H1 (cell line): Measurements from ENCODE around the gene COQ8B.

Source experiments
- CEBPB ChIP-seq: IDR thresholded peaks from 2 replicates; pipeline ENCODE4 v1.6.1; 2012; ENCODE audit warnings: low read depth, low read length
- CREB1 ChIP-seq: IDR thresholded peaks from 2 replicates; pipeline ENCODE4 v1.6.1; 2012; ENCODE audit warnings: inconsistent platforms
- EGR1 ChIP-seq: IDR thresholded peaks from 2 replicates; pipeline ENCODE4 v1.6.1; 2011; ENCODE audit warnings: low read depth, low read length, borderline replicate concordance
- POLR2A ChIP-seq, 2 experiments: IDR thresholded peaks; 1 replicate in 1 of 2; 2 replicates in 1 of 2; pipeline ENCODE4 v1.6.1; 2011; ENCODE audit warnings: low read depth in 2 of 2, low read length in 2 of 2, mild to moderate bottlenecking in 2 of 2; ENCODE audit errors: control extremely low read depth in 1 of 2
- POLR2AphosphoS5 ChIP-seq: IDR thresholded peaks from 2 replicates; pipeline ENCODE4 v1.6.1; 2011; ENCODE audit warnings: low read depth, low read length
- RAD21 ChIP-seq, 2 experiments: IDR thresholded peaks in 1 of 2; conservative IDR thresholded peaks in 1 of 2; 2 replicates each; pipeline ENCODE4 v1.6.1; 2011; ENCODE audit warnings: low read depth in 2 of 2, low read length in 2 of 2, improper control_type of control experiment in 1 of 2, inconsistent platforms in 1 of 2, mild to moderate bottlenecking in 1 of 2, moderate library complexity in 1 of 2
- RFX5 ChIP-seq: IDR thresholded peaks from 2 replicates; pipeline ENCODE4 v1.6.1; 2011; ENCODE audit warnings: low read depth, low read length, improper control_type of control experiment, borderline replicate concordance
- RXRA ChIP-seq: IDR thresholded peaks from 2 replicates; pipeline ENCODE4 v1.6.1; 2011; ENCODE audit warnings: low read depth, mild to moderate bottlenecking, low read length, moderate library complexity; ENCODE audit not compliant: insufficient read depth
- SP1 ChIP-seq: IDR thresholded peaks from 2 replicates; pipeline ENCODE4 v1.6.1; 2011; ENCODE audit warnings: low read depth, low read length
- SRF ChIP-seq: IDR thresholded peaks from 2 replicates; pipeline ENCODE4 v1.6.1; 2011; ENCODE audit warnings: mild to moderate bottlenecking, low read depth, low read length, moderate library complexity
- SUZ12 ChIP-seq: fragments of 200-600 bp; sonication (generic); IDR thresholded peaks from 2 replicates; pipeline ENCODE4 v1.6.1; 2012; ENCODE audit warnings: mild to moderate bottlenecking, inconsistent platforms, low read length, moderate library complexity, mixed read lengths
- TAF1 ChIP-seq: IDR thresholded peaks from 2 replicates; pipeline ENCODE4 v1.6.1; 2011; ENCODE audit warnings: mild to moderate bottlenecking, low read depth, low read length
- TF ChIP-seq, protein P1 (sequence below), 3 experiments: IDR thresholded peaks; 1 replicate in 2 of 3; 2 replicates in 1 of 3; pipeline versions ENCODE4 v1.5.1 to v1.6.1; 2011; ENCODE audit warnings: low read length in 3 of 3, mild to moderate bottlenecking in 3 of 3, inconsistent platforms in 2 of 3, low read depth in 1 of 3, moderate library complexity in 1 of 3; ENCODE audit not compliant: insufficient read depth in 1 of 3; ENCODE audit errors: control extremely low read depth in 1 of 3

GRCh38 chr19:40755248-40755624, 38.5 kb upstream of the COQ8B start:
- TF ChIP-seq, protein P1, sequence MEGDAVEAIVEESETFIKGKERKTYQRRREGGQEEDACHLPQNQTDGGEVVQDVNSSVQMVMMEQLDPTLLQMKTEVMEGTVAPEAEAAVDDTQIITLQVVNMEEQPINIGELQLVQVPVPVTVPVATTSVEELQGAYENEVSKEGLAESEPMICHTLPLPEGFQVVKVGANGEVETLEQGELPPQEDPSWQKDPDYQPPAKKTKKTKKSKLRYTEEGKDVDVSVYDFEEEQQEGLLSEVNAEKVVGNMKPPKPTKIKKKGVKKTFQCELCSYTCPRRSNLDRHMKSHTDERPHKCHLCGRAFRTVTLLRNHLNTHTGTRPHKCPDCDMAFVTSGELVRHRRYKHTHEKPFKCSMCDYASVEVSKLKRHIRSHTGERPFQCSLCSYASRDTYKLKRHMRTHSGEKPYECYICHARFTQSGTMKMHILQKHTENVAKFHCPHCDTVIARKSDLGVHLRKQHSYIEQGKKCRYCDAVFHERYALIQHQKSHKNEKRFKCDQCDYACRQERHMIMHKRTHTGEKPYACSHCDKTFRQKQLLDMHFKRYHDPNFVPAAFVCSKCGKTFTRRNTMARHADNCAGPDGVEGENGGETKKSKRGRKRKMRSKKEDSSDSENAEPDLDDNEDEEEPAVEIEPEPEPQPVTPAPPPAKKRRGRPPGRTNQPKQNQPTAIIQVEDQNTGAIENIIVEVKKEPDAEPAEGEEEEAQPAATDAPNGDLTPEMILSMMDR (IDR thresholded peaks at IDR 0.05; ENCODE audit: control extremely low read depth in 1 of 3, insufficient read depth in 1 of 3, low read depth in 1 of 3, low read length in 3 of 3) = no peak
- no peak for TF ChIP-seq CREB1
- no peak for TF ChIP-seq SUZ12
- TF ChIP-seq POLR2A (IDR thresholded peaks at IDR 0.05; ENCODE audit: control extremely low read depth in 1 of 2, low read depth in 2 of 2, low read length in 2 of 2) = no peak
- TF ChIP-seq CEBPB = no peak
- no peak for TF ChIP-seq SRF
- no peak for TF ChIP-seq EGR1
- no peak for TF ChIP-seq POLR2AphosphoS5
- TF ChIP-seq RXRA = no peak
- TF ChIP-seq RFX5 = no peak
- no peak for TF ChIP-seq TAF1
- no peak for TF ChIP-seq SP1
- TF ChIP-seq RAD21 (IDR thresholded peaks at IDR 0.05 in 1 of 2, conservative IDR thresholded peaks at IDR 0.05 in 1 of 2; ENCODE audit: low read depth in 2 of 2, low read length in 2 of 2) = no peak
